ENCODE measurements around the gene ADPRHL1.
"Not testable (repeated sequence)": the region's sequence is repeated elsewhere in the genome, so short reads cannot be mapped to it uniquely, and the experiment has no call there.

Gene ADPRHL1

DNA sequence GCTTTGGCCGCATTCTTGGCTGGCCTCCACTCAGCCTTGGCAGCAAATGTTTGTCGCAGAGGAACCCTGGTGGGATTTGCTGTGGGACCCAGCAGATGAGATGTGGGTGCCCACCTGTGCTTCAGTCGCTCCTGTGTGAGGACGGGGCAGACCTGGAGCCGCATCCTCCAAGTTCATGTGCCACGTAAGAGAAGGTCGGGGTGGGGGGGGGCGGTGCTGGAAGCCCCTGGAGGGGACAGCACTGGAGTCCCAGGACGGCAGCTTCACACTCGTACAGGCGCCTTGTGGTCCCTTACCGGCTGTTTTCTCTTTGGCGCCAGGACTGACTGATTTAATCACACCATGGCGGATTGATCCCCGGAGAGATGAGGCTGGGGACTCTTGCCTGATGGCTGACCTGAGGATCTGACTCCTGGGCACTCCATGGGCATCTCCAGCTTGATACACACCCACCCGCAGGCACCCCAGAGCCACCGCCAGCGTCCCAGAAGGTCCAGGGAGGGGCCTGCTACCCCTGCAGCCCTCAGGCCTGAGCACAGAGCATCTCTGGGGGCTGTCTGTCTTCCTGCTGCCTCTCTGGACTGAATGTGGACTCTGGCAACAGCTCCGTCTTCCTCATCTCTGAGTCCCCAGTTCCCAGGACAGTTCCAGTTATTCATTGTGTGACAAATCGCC is 79.3 kb downstream of the ADPRHL1 start:
- no peak for DNase-seq (ENCODE audit: low read depth in 2 of 2)

- not testable (repeated sequence) for DNase-seq (ENCODE audit: low read depth in 2 of 2)
Measured at GRCh38 chr13:113371701-113372100, 81.6 kb downstream of the ADPRHL1 start.

GRCh38 chr13:113371061-113371460 is 82.2 kb downstream of the ADPRHL1 start:
- DNase-seq (ENCODE audit: low read depth in 2 of 2), result no peak

GRCh38 chr13:113369881-113370280 is 83.4 kb downstream of the ADPRHL1 start:
- no peak for DNase-seq (ENCODE audit: low read depth in 2 of 2)

DNA sequence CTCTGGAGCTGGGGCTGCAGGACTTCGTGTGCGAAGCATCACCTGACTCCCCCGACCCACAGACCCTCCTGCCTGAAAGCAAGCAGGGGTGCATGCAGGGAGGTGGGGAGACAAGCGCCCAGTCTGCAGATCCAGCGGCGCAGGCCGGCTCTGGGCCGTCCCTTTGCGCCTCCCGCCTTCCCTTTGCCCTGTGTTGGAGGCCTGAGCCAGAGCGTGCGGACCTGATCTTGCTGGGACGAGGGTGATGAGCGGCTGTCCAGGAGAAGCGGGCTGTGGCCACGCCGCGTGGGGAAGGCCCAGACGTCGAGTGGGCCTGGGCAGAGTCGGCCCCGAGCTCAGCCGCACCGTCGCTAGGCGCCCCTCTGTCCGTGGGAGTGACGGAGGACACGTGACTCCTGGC is 84.1 kb downstream of the ADPRHL1 start:
- no peak for DNase-seq (ENCODE audit: low read depth in 2 of 2)

GRCh38 chr13:113368353-113368752 is 84.9 kb downstream of the ADPRHL1 start:
- DNase-seq (ENCODE audit: low read depth in 2 of 2), result not testable (repeated sequence)

DNA sequence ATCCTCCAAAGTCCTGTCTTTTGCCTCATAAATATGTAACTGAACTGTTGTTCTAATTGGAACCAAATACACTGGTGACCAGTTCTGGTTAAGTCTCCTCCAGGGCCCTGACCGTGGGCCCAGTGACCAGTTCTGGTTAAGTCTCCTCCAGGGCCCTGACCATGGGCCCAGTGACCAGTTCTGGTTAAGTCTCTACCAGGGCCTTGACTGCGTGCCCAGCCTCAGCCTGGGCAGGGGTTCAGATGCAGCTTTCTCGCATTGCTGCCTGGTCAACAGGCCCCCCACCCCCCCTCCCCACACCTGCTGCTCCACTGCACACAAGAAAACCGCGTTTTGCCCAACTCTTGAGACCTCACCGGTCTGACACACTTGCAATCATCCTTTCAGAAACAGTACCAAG is 85.5 kb downstream of the ADPRHL1 start:
- DNase-seq (ENCODE audit: low read depth in 2 of 2), result no peak

- DNase-seq (ENCODE audit: low read depth in 2 of 2), result no peak
Measured at GRCh38 chr13:113367020-113367560, 86.2 kb downstream of the ADPRHL1 start.

DNA sequence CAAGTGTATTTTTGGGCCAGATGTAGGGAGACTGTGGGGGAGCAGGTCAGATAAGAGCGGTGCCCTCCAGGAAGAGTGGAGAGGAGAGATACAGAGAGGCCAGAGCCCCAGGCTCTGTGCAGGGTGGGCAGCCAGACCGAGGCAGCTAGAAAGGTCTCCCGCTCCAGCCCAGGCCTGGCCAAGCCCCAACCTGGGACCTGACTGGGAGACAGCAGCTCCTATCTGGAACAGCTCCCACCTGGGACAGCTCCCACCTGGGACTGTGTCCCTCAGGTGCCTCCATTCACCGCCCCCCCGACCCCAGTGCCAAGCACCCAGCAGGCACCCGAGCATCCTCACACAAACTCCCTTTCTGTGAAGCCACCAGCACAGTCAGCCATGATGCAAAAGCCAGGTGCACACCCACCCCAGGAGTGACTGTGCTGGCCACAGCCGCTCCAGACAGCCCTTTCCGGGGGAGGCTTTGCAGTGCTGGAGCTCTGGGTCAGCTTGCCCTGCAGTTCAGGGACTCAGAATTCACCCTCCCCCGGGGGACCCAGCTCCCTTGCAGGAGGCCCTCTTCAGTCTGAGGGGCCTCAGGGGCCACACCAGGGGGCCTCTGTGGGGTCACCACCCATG is 87.2 kb downstream of the ADPRHL1 start:
- no peak for DNase-seq (ENCODE audit: low read depth in 2 of 2)

DNA sequence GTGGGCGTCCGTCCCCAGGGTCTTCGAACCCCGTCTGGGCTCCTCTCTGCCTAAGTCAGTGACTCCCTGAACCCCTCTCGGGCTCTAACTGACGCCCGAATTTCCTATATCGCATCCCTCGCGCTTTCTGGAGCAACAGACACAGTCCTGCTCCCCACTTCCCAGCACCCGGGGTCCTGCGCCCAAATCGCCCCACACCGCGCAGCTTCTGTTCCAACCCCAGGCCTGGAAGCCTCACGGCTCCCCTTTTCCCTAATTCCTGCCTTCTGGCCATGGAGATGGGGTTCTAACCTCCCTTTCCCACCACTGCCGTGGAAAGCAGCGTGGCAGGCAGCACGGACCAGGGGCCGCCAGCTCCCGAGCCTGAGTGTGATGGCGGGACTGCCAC is 87.7 kb downstream of the ADPRHL1 start:
- no peak for DNase-seq (ENCODE audit: low read depth in 2 of 2)

DNA sequence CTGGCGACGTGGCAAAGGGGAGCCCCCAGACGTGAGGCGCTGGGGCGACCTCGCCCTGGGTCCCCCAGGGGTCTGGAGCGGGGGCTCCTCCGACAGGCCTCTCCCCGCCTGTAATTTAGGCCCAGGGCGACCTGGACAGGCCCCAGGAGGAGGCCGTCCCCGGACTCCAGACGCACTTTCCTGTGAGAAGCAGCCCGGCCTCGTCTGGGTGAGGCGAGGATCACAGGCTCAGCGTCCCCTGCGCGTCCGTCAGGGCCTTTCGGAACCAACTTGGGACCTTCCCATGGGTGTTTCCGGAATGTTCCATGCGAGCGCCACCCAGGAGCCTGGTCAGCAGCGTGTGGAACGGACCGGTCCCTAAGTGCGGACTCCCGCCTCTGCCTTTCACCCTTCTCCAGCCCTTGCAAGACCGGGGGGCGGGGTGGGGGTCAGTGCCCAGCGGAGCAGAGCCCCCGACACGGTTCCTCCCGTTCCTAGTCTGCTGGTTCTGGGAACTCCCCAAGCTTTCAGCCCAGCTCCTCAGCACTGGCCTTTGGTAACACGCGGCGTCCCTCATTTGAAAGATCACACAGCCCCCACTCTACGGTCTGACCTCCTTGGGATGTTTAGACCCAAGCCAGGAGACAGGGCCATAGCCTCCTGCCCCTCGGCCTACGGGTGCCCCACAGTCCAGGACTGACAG is 88.2 kb downstream of the ADPRHL1 start:
- DNase-seq (ENCODE audit: low read depth in 2 of 2), result no peak

DNA sequence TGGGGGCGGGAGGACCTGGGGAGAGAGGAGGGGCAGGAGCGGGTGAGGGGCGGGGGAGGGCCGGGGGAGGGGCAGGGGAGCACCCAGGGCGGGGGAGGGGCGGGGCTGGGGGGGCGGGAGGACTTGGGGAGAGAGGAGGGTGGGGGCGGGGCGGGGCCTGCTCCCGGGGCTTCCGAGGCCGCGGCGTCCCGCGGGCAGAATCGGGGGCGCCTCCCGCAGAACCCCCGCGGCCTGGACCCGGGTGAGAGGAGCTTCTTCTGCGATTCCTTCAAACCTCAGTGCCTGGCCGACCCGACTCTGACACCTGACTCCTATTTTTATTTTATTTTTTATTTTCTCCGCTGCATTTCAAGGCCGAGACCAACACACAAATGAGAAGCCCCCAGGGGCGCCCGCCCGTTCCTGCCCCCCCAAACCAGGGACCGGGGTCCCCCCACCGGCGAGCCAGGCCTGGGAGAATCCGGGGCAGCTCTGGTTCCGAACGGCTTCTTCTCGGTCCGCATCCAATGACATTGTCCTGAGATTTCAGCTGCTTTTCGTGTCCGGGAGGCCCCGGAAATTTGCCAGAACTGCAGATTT is 88.9 kb downstream of the ADPRHL1 start:
- DNase-seq (ENCODE audit: low read depth in 2 of 2), result no peak

- no peak for DNase-seq (ENCODE audit: low read depth in 2 of 2)
Measured at GRCh38 chr13:113361406-113361805, 91.9 kb downstream of the ADPRHL1 start.

DNA sequence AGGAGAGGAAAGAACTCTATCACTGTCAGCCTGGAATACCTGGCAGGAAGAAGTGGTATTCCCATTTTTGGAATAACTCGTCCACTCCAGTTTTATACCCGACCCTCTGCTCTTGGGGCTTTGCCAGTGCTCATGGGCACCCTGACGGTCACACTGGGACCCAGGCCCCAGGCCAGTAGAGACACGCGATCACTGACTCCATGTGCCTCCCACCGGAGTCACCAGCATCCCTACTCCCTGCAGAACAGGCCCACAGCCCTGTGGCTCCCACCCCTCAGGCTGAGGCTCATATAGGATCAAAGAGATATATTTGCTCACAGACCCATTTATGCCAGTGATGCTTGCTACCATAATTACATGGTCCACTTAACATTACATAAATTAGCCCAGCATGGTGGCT is 92.8 kb downstream of the ADPRHL1 start:
- DNase-seq (ENCODE audit: low read depth in 2 of 2), result no peak

GRCh38 chr13:113359571-113359970 is 93.7 kb downstream of the ADPRHL1 start:
- no peak for DNase-seq (ENCODE audit: low read depth in 2 of 2)

- DNase-seq (ENCODE audit: low read depth in 2 of 2), result no peak
Measured at GRCh38 chr13:113358653-113359190, 94.6 kb downstream of the ADPRHL1 start.

DNA sequence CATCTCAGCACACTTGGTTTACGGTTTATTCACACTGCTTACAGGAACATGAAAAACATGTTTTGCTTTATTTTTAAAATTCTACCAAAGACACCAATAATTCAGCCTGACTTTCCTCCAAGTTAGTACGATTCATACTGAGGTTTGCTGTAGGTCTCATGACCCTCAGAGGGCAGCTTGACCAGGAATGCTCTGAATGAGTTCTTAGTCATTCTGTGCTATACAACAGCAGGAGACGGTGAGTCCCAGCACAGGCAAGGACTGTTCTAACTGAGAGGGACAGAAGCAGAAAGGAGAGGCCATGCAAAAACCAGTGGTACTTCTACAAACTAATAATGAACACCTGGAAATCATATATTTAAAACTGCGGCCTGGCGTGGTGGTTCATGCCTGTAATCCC is 95.8 kb downstream of the ADPRHL1 start:
- no peak for DNase-seq (ENCODE audit: low read depth in 2 of 2)

DNA sequence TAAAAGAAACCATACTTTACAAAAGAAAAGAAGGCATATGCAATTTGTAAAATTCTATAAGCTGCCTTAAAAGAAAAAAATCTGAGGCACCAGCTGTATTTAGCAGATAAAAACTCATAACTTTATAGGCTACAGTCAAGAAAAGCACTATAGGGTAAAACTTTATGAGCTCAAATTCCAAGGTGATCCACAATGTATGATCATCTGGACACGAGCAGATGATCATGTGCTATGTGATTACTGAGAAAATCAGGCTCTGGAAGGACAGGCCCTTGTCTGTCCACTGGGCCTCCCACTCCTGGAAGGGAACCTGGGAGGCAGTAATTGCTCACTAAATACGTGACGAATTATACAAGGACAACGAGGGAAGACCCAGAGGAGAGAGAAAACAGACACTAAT is 96.7 kb downstream of the ADPRHL1 start:
- no peak for DNase-seq (ENCODE audit: low read depth in 2 of 2)

DNA sequence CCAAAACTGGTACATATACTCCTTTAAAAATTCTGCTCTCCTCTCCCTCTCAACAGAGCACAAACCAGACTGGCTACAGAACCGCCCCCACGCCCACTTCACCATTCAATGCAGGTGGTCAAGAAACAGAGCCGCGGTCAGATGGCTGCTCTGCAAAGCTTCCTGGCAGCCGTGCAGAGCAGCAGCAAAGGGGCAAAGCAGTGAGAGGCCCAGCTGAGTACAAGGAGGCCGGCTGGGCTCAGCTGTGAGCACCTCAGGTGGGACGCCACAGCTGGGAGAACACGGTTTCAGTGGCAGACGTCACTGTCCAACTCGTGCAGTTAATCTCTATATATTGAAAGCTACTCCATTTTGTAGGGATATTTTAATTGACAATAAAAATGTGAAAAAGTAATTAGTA is 97.7 kb downstream of the ADPRHL1 start:
- DNase-seq (ENCODE audit: low read depth in 2 of 2), result no peak

GRCh38 chr13:113354831-113355610 is 98.3 kb downstream of the ADPRHL1 start:
- DNase-seq (ENCODE audit: low read depth in 2 of 2), result no peak

GRCh38 chr13:113353254-113353653 is 100.0 kb downstream of the ADPRHL1 start:
- DNase-seq (ENCODE audit: low read depth in 2 of 2), result no peak
